ENCODE data around the gene NFATC2IP. TPM values are rescaled to one million over a fixed set of nuclear protein-coding genes. Genes with fewer than 3 reads are reported as not detected.

NFATC2IP gene
- total and polyA plus RNA-seq, 2 of the 8 experiments (the other 6 are each of a cell fraction or from before 2014, with no cell fraction given), result 54.4 to 71.5 TPM

GRCh38 chr16:28924762-28925385 lies 25.9 kb upstream of the NFATC2IP start, which contains the start of gene RABEP2 (continued):
- no peak for TF ChIP-seq POLR2A (IDR thresholded peaks at IDR 0.05; ENCODE audit: control extremely low read depth in 1 of 2, low read depth in 2 of 2, low read length in 2 of 2)
- TF ChIP-seq NRF1 (IDR thresholded peaks at IDR 0.05; ENCODE audit: low read depth, low read length), result no peak
- TF ChIP-seq ATF2 (IDR thresholded peaks at IDR 0.05; ENCODE audit: low read length), result no peak
- TF ChIP-seq TCF12 (IDR thresholded peaks at IDR 0.05; ENCODE audit: low read depth, low read length), result no peak
- 0 out of 2 replicates have a peak, but pooled peaks have one; percentile 21 for TF ChIP-seq RBBP5 (IDR thresholded peaks at IDR 0.05; ENCODE audit: borderline replicate concordance, low read depth, low read length)
- TF ChIP-seq EZH2 (IDR thresholded peaks at IDR 0.05; ENCODE audit: low read depth, low read length, severe bottlenecking), result no peak
- peak; percentile 60; the same call in 1 of the 2 replicates for TF ChIP-seq SP4 (IDR thresholded peaks at IDR 0.05; ENCODE audit: low read length)
- TF ChIP-seq GABPA (IDR thresholded peaks at IDR 0.05; ENCODE audit: borderline replicate concordance, insufficient read depth, low read length), result no peak
- no peak for TF ChIP-seq RNF2 (IDR thresholded peaks at IDR 0.05; ENCODE audit: borderline replicate concordance, low read depth, low read length, missing control alignments, poor library complexity, severe bottlenecking)
- TF ChIP-seq KDM5A (IDR thresholded peaks at IDR 0.05; ENCODE audit: low read length), result no peak
- peak; percentile 67 for TF ChIP-seq ASH2L (IDR thresholded peaks at IDR 0.05; ENCODE audit: low read length)
- no peak for TF ChIP-seq CHD1 (IDR thresholded peaks at IDR 0.05; ENCODE audit: low read depth, low read length)
- no peak for TF ChIP-seq RAD21 (IDR thresholded peaks at IDR 0.05 in 1 of 2, conservative IDR thresholded peaks at IDR 0.05 in 1 of 2; ENCODE audit: low read depth in 2 of 2, low read length in 2 of 2)
- TF ChIP-seq BACH1 (IDR thresholded peaks at IDR 0.05; ENCODE audit: low read length), result peak; percentile 66; the same call in 1 of the 2 replicates
- no peak for TF ChIP-seq TAF7 (optimal IDR thresholded peaks at IDR 0.05; ENCODE audit: borderline replicate concordance, low read depth, low read length)

Measured in H1 (cell line).